Transverse colon (tissue), 4 donors: ENCODE results near the gene PIGV. TPM values are rescaled to one million over a fixed set of nuclear protein-coding genes. Genes with fewer than 3 reads are reported as not detected.

Source experiments
- DNase-seq: peaks from one replicate; pipeline ENCODE4 v3.0.0-alpha.2; 2019
- H3K27ac ChIP-seq, 4 donors: fragments of 200-600 bp; sonication (generic); 2 replicates each; pipeline ENCODE4 v1.5.1; 2016 to 2018; ENCODE audit warnings: inconsistent platforms in 4 of 4
- H3K27me3 ChIP-seq: fragments of 200-600 bp; sonication (generic); 2 replicates; pipeline ENCODE4 v1.5.1; 2017; ENCODE audit warnings: inconsistent platforms
- H3K36me3 ChIP-seq, 4 donors: fragments of 200-600 bp; sonication (generic); 2 replicates each; pipeline ENCODE4 v1.5.1; 2017 to 2019; ENCODE audit warnings: inconsistent platforms in 4 of 4
- H3K4me1 ChIP-seq, 4 donors: fragments of 200-600 bp; sonication (generic); 2 replicates each; pipeline ENCODE4 v1.5.1; 2017 to 2020; ENCODE audit warnings: inconsistent platforms in 4 of 4
- H3K4me3 ChIP-seq, 4 donors: fragments of 200-600 bp; sonication (generic); 1 replicate in 1 of 4; 2 replicates in 3 of 4; pipeline versions ENCODE4 v1.5.1 to v1.6.1; 2017 to 2019; ENCODE audit warnings: inconsistent platforms in 4 of 4
- H3K9me3 ChIP-seq, 2 donors: fragments of 200-600 bp; sonication (generic); 2 replicates each; pipeline ENCODE4 v1.5.1; 2017 to 2019; ENCODE audit warnings: inconsistent platforms in 2 of 2
- CTCF ChIP-seq, 5 experiments: fragments of 200-600 bp in 3 of 5; fragments of 450-650 bp in 2 of 5; sonication (generic) in 3 of 5; IDR thresholded peaks; 1 replicate in 2 of 5; 2 replicates in 3 of 5; pipeline ENCODE4 v1.5.1; 2016 to 2017; ENCODE audit warnings: antibody characterized with exemption in 5 of 5, inconsistent platforms in 3 of 5, mild to moderate bottlenecking in 2 of 5, moderate library complexity in 1 of 5
- EP300 ChIP-seq: sonication (generic); formaldehyde crosslinking; IDR thresholded peaks from one replicate; pipeline ENCODE4 v1.6.1; 2017; ENCODE audit warnings: antibody characterized with exemption, low read depth
- POLR2A ChIP-seq: fragments of 450-650 bp; IDR thresholded peaks from one replicate; pipeline ENCODE4 v1.6.1; 2016; ENCODE audit warnings: antibody characterized with exemption, mild to moderate bottlenecking, moderate library complexity
- POLR2AphosphoS5 ChIP-seq, 3 donors: sonication (generic); formaldehyde crosslinking; IDR thresholded peaks; one replicate each; pipeline ENCODE4 v1.6.1; 2016; ENCODE audit warnings: antibody characterized with exemption in 3 of 3
- WGBS, 2 donors: methylation state at CpG; one replicate each; pipeline ENCODE4 v1.1.5; 2018; ENCODE audit warnings: low coverage in 1 of 2; 5-methylcytosine and 5-hydroxymethylcytosine counted together
- in situ Hi-C, 4 donors: fragments of 200-750 bp; cut with MboI; loops; one replicate each; pipeline versions ENCODE4 v1.15.0 to v1.15.1; 2017; ENCODE audit warnings: low sequenced_read_pairs in 3 of 4, low pct_ligation_motif_present in 1 of 4, low pct_unique_long_range_greater_than_20kb in 1 of 4
- intact Hi-C: fragments of 100-400 bp; cut with DNase I; formaldehyde crosslinking; loops from one replicate; pipeline ENCODE4 v1.15.1; 2023; ENCODE audit warnings: low total_unique reads
- total RNA-seq, 4 donors: library from RNA; depleted of rRNA; stranded (reverse); fragments of >200 nt; gene quantifications; one replicate each; pipeline ENCODE4 v1.1.0, GENCODE V29; 2016

PIGV gene
- total RNA-seq, 4 donors from 2014 or later, result 16.1 to 32.2 (median 24.2) TPM

- no peak for DNase-seq
- 88% methylated on average over 3 of the region's 3 CpGs; no CpG with 5 or more reads in 1 of the 2 donors for WGBS, 2 donors
These were observed 27.1 kb downstream of the PIGV start for GRCh38 chr1:26814893-26815292.

GRCh38 chr1:26820784-26821269, 33.1 kb downstream of the PIGV start:
- H3K27ac ChIP-seq, result peak overlapping the region in 3 of 4 donors; percentile 14 to 44 (median 19)
- H3K4me3 ChIP-seq, result peak overlapping the region in 1 of 4 donors; percentile 18
- in situ Hi-C loops, result no loop called here
- WGBS, 2 donors, result 25 to 31% methylated on average over 2 to 4 of the region's 4 CpGs
- H3K4me1 ChIP-seq, result peaks cover 8 to 30% (median 21%) of the 10 kb centered on the region in 4 donors
- peak; percentile 25 for DNase-seq
- TF ChIP-seq POLR2AphosphoS5 (IDR thresholded peaks at IDR 0.05) (no peak), EP300 (no peak), POLR2A (no peak), CTCF (IDR thresholded peaks at IDR 0.05) (no peak)
- intact Hi-C loops, result no loop called here
- H3K36me3 ChIP-seq, result no peaks in the 10 kb centered on the region
- H3K9me3 ChIP-seq, result no peaks in the 10 kb centered on the region
- no peaks in the 10 kb centered on the region for H3K27me3 ChIP-seq

More at GRCh38 chr1:26814893-26815292, 27.1 kb downstream of the PIGV start:
- H3K27ac ChIP-seq, result no peak overlapping the region
- no peaks in the 10 kb centered on the region for H3K36me3 ChIP-seq
- TF ChIP-seq POLR2AphosphoS5 (IDR thresholded peaks at IDR 0.05), result no peak
- no peak for TF ChIP-seq CTCF (IDR thresholded peaks at IDR 0.05)
- no peak for TF ChIP-seq EP300
- no peak for TF ChIP-seq POLR2A
- no peaks in the 10 kb centered on the region for H3K27me3 ChIP-seq
- H3K4me1 ChIP-seq, result peaks cover 0 to 6% (median 0%) of the 10 kb centered on the region in 4 donors
- intact Hi-C loops, result no loop called here
- no peaks in the 10 kb centered on the region for H3K9me3 ChIP-seq
- H3K4me3 ChIP-seq, result no peak overlapping the region
- in situ Hi-C loops, result loop anchor here in 1 of 4 donors (5.0 kb wide), 1 partner anchor 47 kb away; the partner anchor contains the start of gene SFN

- intact Hi-C loops, result no loop called here
- H3K4me1 ChIP-seq, result peaks cover 21 to 43% (median 29%) of the 10 kb centered on the region in 4 donors
- WGBS, 2 donors, result 91 to 99% methylated on average over 3 to 4 of the region's 4 CpGs
These were observed 35.1 kb downstream of the PIGV start for GRCh38 chr1:26822737-26823395.

GRCh38 chr1:26824731-26825130, 37.0 kb downstream of the PIGV start:
- no peaks in the 10 kb centered on the region for H3K27me3 ChIP-seq
- WGBS, 2 donors, result 67 to 71% methylated on average over 3 of the region's 3 CpGs
- TF ChIP-seq CTCF (IDR thresholded peaks at IDR 0.05), result no peak
- no peak for TF ChIP-seq POLR2AphosphoS5 (IDR thresholded peaks at IDR 0.05)
- H3K4me3 ChIP-seq, result no peak overlapping the region
- in situ Hi-C loops, result no loop called here
- no peaks in the 10 kb centered on the region for H3K9me3 ChIP-seq
- intact Hi-C loops, result no loop called here
- peak overlapping the region in 2 of 4 donors; percentile 82 to 85 for H3K27ac ChIP-seq
- H3K36me3 ChIP-seq, result no peaks in the 10 kb centered on the region
- DNase-seq, result no peak
- peaks cover 36 to 62% (median 38%) of the 10 kb centered on the region in 4 donors for H3K4me1 ChIP-seq

More at GRCh38 chr1:26822737-26823395, 35.1 kb downstream of the PIGV start:
- no peak for TF ChIP-seq EP300
- TF ChIP-seq CTCF (IDR thresholded peaks at IDR 0.05), result no peak
- TF ChIP-seq POLR2A, result no peak
- no peak for TF ChIP-seq POLR2AphosphoS5 (IDR thresholded peaks at IDR 0.05)
- Histone ChIP-seq H3K9me3 (no peaks in the 10 kb centered on the region), H3K4me3 (no peak overlapping the region), H3K27ac (no peak overlapping the region), H3K36me3 (no peaks in the 10 kb centered on the region), H3K27me3 (no peaks in the 10 kb centered on the region)
- no peak for DNase-seq
- in situ Hi-C loops, result no loop called here
